HEK293T (cell line): ENCODE data around the gene SNRPE.

Experiments
- CTCF ChIA-PET: fragments of 350-600 bp; formaldehyde crosslinking; extraction: SDS; loops from one replicate; lab custom pipeline; 2021; ENCODE audit warnings: antibody characterized with exemption, inconsistent platforms; lab: Yijun Ruan, JAX
- POLR2A ChIA-PET: fragments of 350-600 bp; formaldehyde crosslinking; extraction: SDS; loops from one replicate; lab custom pipeline; 2020; ENCODE audit warnings: antibody characterized with exemption, inconsistent platforms; lab: Yijun Ruan, JAX
- DNase-seq: peaks from one replicate; pipeline ENCODE4 v3.0.0; 2012; ENCODE audit warnings: mixed read lengths; ENCODE audit errors: extremely low spot score
- ARNT ChIP-seq: fragments of 450-650 bp; IDR thresholded peaks from 2 replicates; pipeline ENCODE4 v1.6.1; 2017; ENCODE audit warnings: mild to moderate bottlenecking
- BHLHE40 ChIP-seq: fragments of 450-650 bp; IDR thresholded peaks from 2 replicates; pipeline ENCODE4 v1.6.1; 2016; ENCODE audit warnings: mild to moderate bottlenecking, moderate library complexity, borderline replicate concordance
- CTBP1 ChIP-seq: fragments of 450-650 bp; IDR thresholded peaks from 2 replicates; pipeline ENCODE4 v1.6.1; 2016; ENCODE audit warnings: borderline replicate concordance
- ELF4 ChIP-seq: fragments of 450-650 bp; IDR thresholded peaks from 2 replicates; pipeline ENCODE4 v1.6.1; 2017; ENCODE audit warnings: antibody characterized with exemption
- FOXA1 ChIP-seq: fragments of 450-650 bp; IDR thresholded peaks from 2 replicates; pipeline ENCODE4 v1.6.1; 2016; ENCODE audit warnings: mild to moderate bottlenecking
- FOXK2 ChIP-seq: fragments of 450-650 bp; IDR thresholded peaks from 2 replicates; pipeline ENCODE4 v1.6.1; 2016; ENCODE audit warnings: mild to moderate bottlenecking
- FOXM1 ChIP-seq: fragments of 450-650 bp; IDR thresholded peaks from 2 replicates; pipeline ENCODE4 v1.6.1; 2017; ENCODE audit warnings: mild to moderate bottlenecking, borderline replicate concordance
- HDGF ChIP-seq: fragments of 450-650 bp; IDR thresholded peaks from 2 replicates; pipeline ENCODE4 v1.6.1; 2017; ENCODE audit warnings: antibody characterized with exemption, borderline replicate concordance
- L3MBTL2 ChIP-seq: fragments of 450-650 bp; conservative IDR thresholded peaks from 2 replicates; pipeline ENCODE4 v1.6.1; 2016; ENCODE audit warnings: mild to moderate bottlenecking
- LEF1 ChIP-seq: fragments of 450-650 bp; IDR thresholded peaks from 2 replicates; pipeline ENCODE4 v1.6.1; 2017; ENCODE audit warnings: mild to moderate bottlenecking, borderline replicate concordance
- NFRKB ChIP-seq: fragments of 450-650 bp; IDR thresholded peaks from 2 replicates; pipeline ENCODE4 v1.6.1; 2016; ENCODE audit warnings: mild to moderate bottlenecking, moderate library complexity
- SP1 ChIP-seq: fragments of 450-650 bp; IDR thresholded peaks from 2 replicates; pipeline ENCODE4 v1.6.1; 2017
- SUZ12 ChIP-seq: fragments of 450-650 bp; IDR thresholded peaks from 2 replicates; pipeline ENCODE4 v1.6.1; 2016; ENCODE audit warnings: mild to moderate bottlenecking
- TARDBP ChIP-seq: fragments of 450-650 bp; IDR thresholded peaks from 2 replicates; pipeline ENCODE4 v1.6.1; 2016
- ZNF384 ChIP-seq: fragments of 450-650 bp; IDR thresholded peaks from 2 replicates; pipeline ENCODE4 v1.6.1; 2016
- TF ChIP-seq, protein P1 (sequence below): fragments of 450-650 bp; IDR thresholded peaks from 2 replicates; pipeline ENCODE4 v1.6.1; 2016

SNRPE gene

DNA sequence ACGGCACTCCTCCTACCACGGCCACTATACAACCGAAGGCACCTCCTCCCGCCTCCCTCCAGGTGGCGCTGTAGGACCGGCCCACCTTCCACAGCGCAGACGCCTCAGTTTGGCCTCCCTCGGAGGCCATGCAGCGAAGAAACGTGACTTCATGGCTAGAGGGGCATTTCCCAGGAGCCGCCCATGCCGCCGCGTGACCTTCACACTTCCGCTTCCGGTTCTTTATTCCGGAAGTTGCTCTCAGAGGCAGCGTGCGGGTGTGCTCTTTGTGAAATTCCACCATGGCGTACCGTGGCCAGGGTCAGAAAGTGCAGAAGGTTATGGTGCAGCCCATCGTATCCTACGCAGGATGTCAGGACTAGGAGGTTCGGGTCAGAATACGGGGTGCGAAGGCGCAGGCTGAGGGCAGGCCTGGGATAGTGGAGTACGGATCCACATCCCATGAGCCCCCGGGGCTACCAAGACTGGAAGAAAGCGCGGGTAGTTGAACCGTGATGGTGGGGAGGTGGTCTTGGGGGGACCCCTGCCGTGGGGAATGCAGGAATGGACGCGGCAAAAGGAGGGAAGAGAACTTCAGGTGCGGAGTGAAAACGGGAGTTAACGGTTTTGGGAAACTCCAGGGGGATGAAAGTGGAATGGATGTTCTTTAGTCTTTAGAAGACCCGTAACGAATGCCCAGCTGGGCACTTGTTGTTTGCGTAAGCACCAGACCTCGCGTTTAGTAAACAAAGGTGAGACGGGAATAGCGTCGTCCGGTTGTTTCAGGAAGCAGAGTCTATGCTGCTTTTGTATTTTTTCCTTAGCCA lies at the start of gene SNRPE:
Gene SNRPE, plus strand, starts transcription at position 221 of the 806 bp plus-strand sequence. Its CDS starts 61 bp downstream, at position 282.
- ChIA-PET CTCF (interaction anchor here (0.8 kb wide), 1 partner anchor 12 kb away, joined by 3 read pairs; no protein-coding TSS in a partner anchor), POLR2A (interaction anchor here (0.8 to 1.1 kb wide), 2 partner anchors 198 to 268 kb away, joined by 3 read pairs; no protein-coding TSS in a partner anchor)
- TF ChIP-seq FOXA1, result no peak
- TF ChIP-seq ELF4, result peak; percentile 98
- TF ChIP-seq ZNF384, result peak; percentile 99
- TF ChIP-seq SP1, result no peak
- TF ChIP-seq FOXK2, result no peak
- no peak for TF ChIP-seq HDGF
- TF ChIP-seq, protein P1, sequence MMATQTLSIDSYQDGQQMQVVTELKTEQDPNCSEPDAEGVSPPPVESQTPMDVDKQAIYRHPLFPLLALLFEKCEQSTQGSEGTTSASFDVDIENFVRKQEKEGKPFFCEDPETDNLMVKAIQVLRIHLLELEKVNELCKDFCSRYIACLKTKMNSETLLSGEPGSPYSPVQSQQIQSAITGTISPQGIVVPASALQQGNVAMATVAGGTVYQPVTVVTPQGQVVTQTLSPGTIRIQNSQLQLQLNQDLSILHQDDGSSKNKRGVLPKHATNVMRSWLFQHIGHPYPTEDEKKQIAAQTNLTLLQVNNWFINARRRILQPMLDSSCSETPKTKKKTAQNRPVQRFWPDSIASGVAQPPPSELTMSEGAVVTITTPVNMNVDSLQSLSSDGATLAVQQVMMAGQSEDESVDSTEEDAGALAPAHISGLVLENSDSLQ, result peak; percentile 63; the same call in 1 of the 2 replicates
- TF ChIP-seq NFRKB, result peak; percentile 55; the same call in 1 of the 2 replicates
- TF ChIP-seq LEF1, result no peak
- peak; percentile 95 for TF ChIP-seq L3MBTL2
- TF ChIP-seq TARDBP, result no peak
- peak; percentile 65 for TF ChIP-seq BHLHE40
- peak; percentile 90 for TF ChIP-seq ARNT
- TF ChIP-seq SUZ12, result no peak
- DNase-seq, result peak; percentile 98

DNA sequence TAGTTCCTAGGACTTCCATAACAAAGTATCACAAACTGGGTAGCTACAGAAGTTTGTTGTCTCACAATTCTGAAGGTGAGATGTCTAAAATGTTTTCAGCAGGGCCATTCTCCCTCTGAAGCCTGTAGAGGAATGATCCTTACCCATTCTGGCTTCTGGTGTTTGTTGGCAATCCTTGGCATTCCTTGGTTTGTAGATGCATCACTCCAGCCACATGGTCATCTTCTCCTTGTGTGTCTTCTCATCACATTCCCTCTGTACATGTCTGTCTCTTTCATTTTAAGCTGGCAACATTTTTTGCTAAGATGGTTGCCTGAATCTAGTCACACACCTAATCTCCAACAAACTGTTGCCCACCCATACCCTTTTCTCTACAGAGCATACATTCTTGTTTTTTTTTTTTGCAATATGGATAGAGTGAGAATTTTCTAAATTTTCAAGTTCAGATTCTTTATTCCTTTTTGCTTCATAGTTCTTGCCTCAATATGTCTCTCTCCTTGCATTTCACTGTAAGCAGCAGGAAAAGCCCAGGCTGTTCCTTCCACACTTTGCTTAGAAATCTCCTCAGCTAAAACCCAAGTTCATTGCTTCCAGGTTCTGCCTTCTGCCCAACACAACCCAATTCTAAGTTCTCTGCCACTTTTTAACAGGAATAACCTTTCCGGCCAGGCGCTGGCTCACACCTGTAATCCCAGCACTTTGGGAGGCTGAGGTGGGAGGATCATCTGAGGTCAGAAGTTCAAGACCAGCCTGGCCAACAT lies 47.6 kb upstream of the SNRPE start:
- DNase-seq, result no peak
- ChIA-PET CTCF (no interaction called here), POLR2A (no interaction called here)
- TF ChIP-seq L3MBTL2 (no peak), BHLHE40 (no peak), NFRKB (no peak), SP1 (no peak)
- TF ChIP-seq, protein P1, result no peak

DNA sequence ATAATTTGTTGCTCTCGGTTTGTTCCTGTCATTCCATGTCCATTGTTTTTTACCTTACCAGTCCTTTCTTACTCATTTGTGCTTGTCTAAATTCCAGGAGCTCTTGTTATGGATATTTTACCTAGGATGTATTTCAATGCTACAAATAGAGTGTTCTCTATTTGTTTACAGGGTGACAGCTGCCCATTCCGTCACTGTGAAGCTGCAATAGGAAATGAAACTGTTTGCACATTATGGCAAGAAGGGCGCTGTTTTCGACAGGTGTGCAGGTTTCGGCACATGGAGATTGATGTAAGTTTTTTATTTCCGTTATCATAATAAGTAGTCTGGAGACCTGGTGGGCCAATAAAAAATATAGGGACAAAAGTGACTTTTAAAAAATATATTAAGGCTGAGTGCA lies 43.0 kb upstream of the SNRPE start:
- DNase-seq, result no peak
- POLR2A ChIA-PET, result no interaction called here
- no peak for TF ChIP-seq LEF1
- no peak for TF ChIP-seq ARNT
- no peak for TF ChIP-seq SP1
- TF ChIP-seq FOXM1, result no peak
- CTCF ChIA-PET, result no interaction called here

DNA sequence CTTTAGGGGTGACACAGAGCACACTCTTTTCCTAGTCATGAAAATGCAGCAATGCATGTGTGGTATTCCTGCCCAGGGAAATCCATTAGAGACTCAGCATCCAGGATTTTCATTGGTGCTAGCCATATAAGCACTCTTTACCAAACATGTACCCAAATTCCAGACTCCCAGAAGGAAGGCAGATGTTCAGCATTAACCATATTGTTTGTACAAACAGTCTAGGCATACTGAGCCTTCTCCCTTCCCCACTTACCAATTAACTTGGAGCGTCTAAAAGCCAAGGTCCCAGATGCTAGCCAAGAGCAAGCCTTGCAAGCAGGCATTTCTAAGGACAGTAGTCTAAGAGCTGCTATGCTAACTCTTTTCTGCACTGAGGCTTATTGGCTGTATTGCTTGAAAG lies 38.1 kb upstream of the SNRPE start:
- CTCF ChIA-PET, result no interaction called here
- TF ChIP-seq TARDBP, result no peak
- POLR2A ChIA-PET, result no interaction called here
- no peak for DNase-seq

DNA sequence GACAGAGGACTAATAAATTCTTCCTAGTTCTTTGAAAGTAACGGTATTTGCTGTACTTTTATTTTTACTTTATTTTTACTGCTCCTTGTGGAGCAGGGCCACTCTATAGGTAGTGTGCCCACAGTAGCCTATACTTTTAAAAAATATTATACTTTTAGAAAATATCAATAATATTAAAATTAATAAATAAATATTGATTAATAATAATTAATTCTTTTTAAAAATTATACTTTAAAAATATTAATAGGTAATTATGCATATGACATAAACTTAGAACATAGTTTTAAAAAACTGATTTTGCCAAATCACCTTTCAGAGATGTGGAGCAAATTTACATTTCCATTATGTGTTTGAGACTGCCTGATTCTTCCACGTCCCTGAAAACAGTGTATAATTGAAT lies 35.2 kb upstream of the SNRPE start:
- CTCF ChIA-PET, result no interaction called here
- TF ChIP-seq HDGF, result no peak
- TF ChIP-seq BHLHE40, result no peak
- TF ChIP-seq, protein P1, result no peak
- TF ChIP-seq FOXM1, result no peak
- no peak for TF ChIP-seq FOXA1
- no peak for TF ChIP-seq SUZ12
- TF ChIP-seq CTBP1, result no peak
- POLR2A ChIA-PET, result no interaction called here
- no peak for DNase-seq

DNA sequence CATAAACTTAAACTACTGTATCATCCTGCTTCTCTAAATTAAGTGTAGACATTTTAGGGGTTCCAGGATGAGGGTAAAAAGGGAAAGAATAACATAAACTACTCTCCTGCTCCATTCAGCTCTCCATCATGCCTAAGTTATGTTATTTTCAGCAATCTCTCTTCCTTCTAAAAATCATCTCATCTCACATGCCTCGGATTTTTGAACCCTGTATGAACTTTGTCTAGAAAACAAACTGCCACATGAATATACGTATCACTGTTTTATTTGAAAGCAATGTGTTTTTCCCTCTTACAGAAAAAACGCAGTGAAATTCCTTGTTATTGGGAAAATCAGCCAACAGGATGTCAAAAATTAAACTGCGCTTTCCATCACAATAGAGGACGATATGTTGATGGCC lies 33.4 kb upstream of the SNRPE start:
- CTCF ChIA-PET, result no interaction called here
- POLR2A ChIA-PET, result no interaction called here

More for the DNA sequence above, 33.4 kb upstream of the SNRPE start:
- no peak for TF ChIP-seq ARNT
- no peak for TF ChIP-seq SUZ12
- TF ChIP-seq NFRKB, result no peak
- TF ChIP-seq TARDBP, result no peak
- TF ChIP-seq ELF4, result no peak
- TF ChIP-seq BHLHE40, result no peak
- no peak for TF ChIP-seq LEF1
- no peak for TF ChIP-seq ZNF384
- no peak for TF ChIP-seq CTBP1
- no peak for DNase-seq
